HCT116 (cell line): ENCODE data around the gene ALDH1A1. TPM values are rescaled to one million over a fixed set of nuclear protein-coding genes. Genes with fewer than 3 reads are reported as not detected.

ENCODE experiments used
- ATAC-seq: fragments of 200-7000 bp; cut with Tn5 transposase; 2 replicates; pipeline ENCODE4 v1.9.1; 2020; ENCODE audit warnings: mild to moderate bottlenecking, moderate library complexity
- BruUV-seq: library from RNA; stranded (reverse); fragments of 400-500 nt; replicated peaks from 2 replicates; lab custom pipeline; 2021; lab: Mats Ljungman, UMichigan
- CTCF ChIA-PET: fragments of 300-600 bp; sonication (Branson Sonifier 250); formaldehyde crosslinking; loops from one replicate; lab custom pipeline; 2021; ENCODE audit warnings: antibody characterized with exemption; lab: Charles Lee
- POLR2A ChIA-PET: fragments of 300-600, 350-600 bp; sonication (Branson Sonifier 250); formaldehyde crosslinking; loops from one replicate; lab custom pipeline; 2021; ENCODE audit warnings: antibody characterized with exemption; lab: Charles Lee
- RAD21 ChIA-PET, 2 experiments: fragments of 300-600 bp; sonication (Branson Sonifier 250); formaldehyde crosslinking; loops; one replicate each; lab custom pipeline; 2023; ENCODE audit warnings: low total read pairs in 2 of 2; ENCODE audit not compliant: uncharacterized antibody in 2 of 2, unreplicated experiment in 2 of 2, low non-redundant PET in 1 of 2; lab: Charles Lee
- DNase-seq: peaks from one replicate; pipeline ENCODE4 v3.0.0-alpha.2; 2010; ENCODE audit warnings: low read depth, low spot score
- H2AFZ ChIP-seq: fragments of 200-600 bp; shearing (Covaris generic), sonication (generic); 2 replicates; pipeline ENCODE4 v1.6.1; 2017; ENCODE audit warnings: low read depth, mixed run types, mixed read lengths, antibody characterized with exemption, low read length; ENCODE audit not compliant: poor library complexity, severe bottlenecking
- H3K27ac ChIP-seq: 2 replicates; pipeline ENCODE4 v1.5.1; 2012; ENCODE audit warnings: low read depth, low read length
- H3K27me3 ChIP-seq: fragments of 200-600 bp; sonication (generic); 2 replicates; pipeline ENCODE4 v1.6.1; 2016; ENCODE audit warnings: mixed run types, low read length, mixed read lengths; ENCODE audit not compliant: insufficient read depth
- H3K36me3 ChIP-seq, 2 experiments: fragments of 200-500 bp in 1 of 2; fragments of 200-600 bp in 1 of 2; sonication (Bioruptor generic) in 1 of 2; sonication (generic) in 1 of 2; 2 replicates each; pipeline versions ENCODE4 v1.5.1 to v1.6.1; 2014 to 2016; ENCODE audit warnings: low read length in 2 of 2, inconsistent platforms in 1 of 2, mixed read lengths in 1 of 2, mixed run types in 1 of 2; ENCODE audit not compliant: insufficient read depth in 2 of 2, control insufficient read depth in 1 of 2
- H3K4me1 ChIP-seq, 2 experiments: fragments of 200-600 bp in 1 of 2; sonication (generic) in 1 of 2; 2 replicates each; pipeline versions ENCODE4 v1.5.1 to v1.6.1; 2012 to 2017; ENCODE audit warnings: low read length in 2 of 2, inconsistent platforms in 1 of 2, mild to moderate bottlenecking in 1 of 2, mixed read lengths in 1 of 2, mixed run types in 1 of 2, moderate library complexity in 1 of 2; ENCODE audit not compliant: insufficient read depth in 2 of 2, control insufficient read depth in 1 of 2
- H3K4me2 ChIP-seq: fragments of 200-600 bp; sonication (generic); 2 replicates; pipeline ENCODE4 v1.6.1; 2017; ENCODE audit warnings: mixed run types, low read length, mixed read lengths
- H3K4me3 ChIP-seq, 2 experiments: fragments of 200-600 bp in 1 of 2; sonication (generic) in 1 of 2; replicated peaks in 1 of 2; 2 replicates each; pipeline ENCODE4 v1.5.1; 2011 to 2016; ENCODE audit warnings: low read length in 2 of 2, control low read depth in 1 of 2, low read depth in 1 of 2, mild to moderate bottlenecking in 1 of 2, mixed read lengths in 1 of 2, mixed run types in 1 of 2
- H3K79me2 ChIP-seq: fragments of 200-600 bp; sonication (generic); 2 replicates; pipeline ENCODE4 v1.6.1; 2017; ENCODE audit warnings: mild to moderate bottlenecking, mixed run types, low read length, moderate library complexity, mixed read lengths; ENCODE audit not compliant: insufficient read depth
- H3K9ac ChIP-seq: fragments of 200-600 bp; sonication (generic); 2 replicates; pipeline ENCODE4 v1.6.1; 2016; ENCODE audit warnings: low read length, mixed read lengths
- H3K9me2 ChIP-seq: fragments of 200-600 bp; sonication (generic), shearing (Covaris generic); 2 replicates; pipeline ENCODE4 v1.6.1; 2017; ENCODE audit warnings: mixed run types, mild to moderate bottlenecking, moderate library complexity; ENCODE audit not compliant: insufficient read depth
- H3K9me3 ChIP-seq, 2 experiments: fragments of 200-500 bp in 1 of 2; fragments of 200-600 bp in 1 of 2; sonication (Bioruptor generic) in 1 of 2; sonication (generic) in 1 of 2; 2 replicates each; pipeline ENCODE4 v1.6.1; 2014 to 2017; ENCODE audit warnings: low read length in 2 of 2, mixed read lengths in 2 of 2, inconsistent platforms in 1 of 2, low read depth in 1 of 2, mild to moderate bottlenecking in 1 of 2, mixed run types in 1 of 2, moderate library complexity in 1 of 2; ENCODE audit not compliant: control insufficient read depth in 1 of 2, insufficient read depth in 1 of 2
- H4K20me1 ChIP-seq: fragments of 200-600 bp; sonication (generic), shearing (Covaris generic); 2 replicates; pipeline ENCODE4 v1.6.1; 2017; ENCODE audit warnings: mixed run types, mild to moderate bottlenecking, moderate library complexity; ENCODE audit not compliant: insufficient read depth
- CBX3 ChIP-seq: IDR thresholded peaks from 2 replicates; pipeline ENCODE4 v1.6.1; 2012; ENCODE audit warnings: low read depth
- EGR1 ChIP-seq: IDR thresholded peaks from 2 replicates; pipeline ENCODE4 v1.6.1; 2012; ENCODE audit warnings: low read depth
- ELF1 ChIP-seq: IDR thresholded peaks from 2 replicates; pipeline ENCODE4 v1.6.1; 2012; ENCODE audit warnings: low read depth, borderline replicate concordance
- EZH2 ChIP-seq: fragments of 200-600 bp; sonication (generic); IDR thresholded peaks from 2 replicates; pipeline ENCODE4 v1.6.1; 2017; ENCODE audit warnings: antibody characterized with exemption, mixed run types
- EZH2phosphoT487 ChIP-seq: fragments of 200-600 bp; IDR thresholded peaks from 2 replicates; pipeline ENCODE4 v1.6.1; 2018; ENCODE audit warnings: antibody characterized with exemption, borderline replicate concordance
- FOSL1 ChIP-seq: IDR thresholded peaks from 2 replicates; pipeline ENCODE4 v1.6.1; 2012; ENCODE audit warnings: low read depth
- JUND ChIP-seq: IDR thresholded peaks from 2 replicates; pipeline ENCODE4 v1.6.1; 2012
- MAX ChIP-seq: IDR thresholded peaks from 2 replicates; pipeline ENCODE4 v1.6.1; 2012
- POLR2A ChIP-seq: IDR thresholded peaks from 2 replicates; pipeline ENCODE4 v1.7.0; 2011; ENCODE audit warnings: borderline replicate concordance; ENCODE audit not compliant: insufficient read depth, insufficient read length; ENCODE audit errors: extremely low read depth
- RAD21 ChIP-seq: IDR thresholded peaks from 2 replicates; pipeline ENCODE4 v1.6.1; 2012; ENCODE audit warnings: low read depth, mild to moderate bottlenecking
- SIN3A ChIP-seq: IDR thresholded peaks from 2 replicates; pipeline ENCODE4 v1.6.1; 2012; ENCODE audit warnings: low read depth
- SP1 ChIP-seq: IDR thresholded peaks from 2 replicates; pipeline ENCODE4 v1.6.1; 2012; ENCODE audit warnings: low read depth
- SRF ChIP-seq: IDR thresholded peaks from 2 replicates; pipeline ENCODE4 v1.6.1; 2012; ENCODE audit warnings: low read depth
- YY1 ChIP-seq: IDR thresholded peaks from 2 replicates; pipeline ENCODE4 v1.6.1; 2011; ENCODE audit warnings: low read length, low read depth, moderate library complexity, mild to moderate bottlenecking; ENCODE audit not compliant: insufficient replicate concordance; ENCODE audit errors: extremely low read depth
- ZNF274 ChIP-seq: fragments of 200-500 bp; sonication (Bioruptor generic); IDR thresholded peaks from 2 replicates; pipeline ENCODE4 v1.6.1; 2014; ENCODE audit warnings: mild to moderate bottlenecking, low read depth, low read length, inconsistent platforms
- intact Hi-C: fragments of 100-400 bp; cut with micrococcal nuclease; formaldehyde crosslinking; loops from 2 replicates; pipeline ENCODE4 v1.10.0; 2022
- total RNA-seq: library from RNA; stranded (reverse); gene quantifications from one replicate; pipeline ENCODE4 v1.2.1, GENCODE V29; 2021; ENCODE audit not compliant: unreplicated experiment
- TF ChIP-seq, protein P1 (sequence below): IDR thresholded peaks from 2 replicates; pipeline ENCODE4 v1.6.1; 2012; ENCODE audit warnings: low read depth
- TF ChIP-seq, protein P2 (sequence below): IDR thresholded peaks from 2 replicates; pipeline ENCODE4 v1.6.1; 2011; ENCODE audit warnings: mild to moderate bottlenecking, low read length, moderate library complexity; ENCODE audit not compliant: insufficient replicate concordance; ENCODE audit errors: extremely low read depth

ALDH1A1 gene
- total RNA-seq, 1 experiment from 2014 or later = 0.44 TPM

- RAD21 ChIA-PET = no interaction called here
- TF ChIP-seq JUND (no peak), FOSL1 (no peak), EZH2 (no peak), SP1 (no peak), POLR2A (no peak), ZNF274 (no peak)
- H3K9me3 ChIP-seq = no peaks in the 10 kb centered on the region
- CTCF ChIA-PET = no interaction called here
- H3K27me3 ChIP-seq = no peaks in the 10 kb centered on the region
- no peaks in the 10 kb centered on the region for H3K79me2 ChIP-seq
- no peaks in the 10 kb centered on the region for H4K20me1 ChIP-seq
- H3K36me3 ChIP-seq = no peaks in the 10 kb centered on the region
- no peak overlapping the region for H2AFZ ChIP-seq
- no TSS peak for BruUV-seq
- no peaks in the 10 kb centered on the region for H3K4me1 ChIP-seq
- POLR2A ChIA-PET = no interaction called here
- no peak overlapping the region for H3K4me3 ChIP-seq
- intact Hi-C loops = no loop called here
- no peak overlapping the region for H3K4me2 ChIP-seq
- H3K27ac ChIP-seq = no peak overlapping the region
- ATAC-seq (no peak), DNase-seq (no peak)
- H3K9ac ChIP-seq = no peak overlapping the region
- H3K9me2 ChIP-seq = no peaks in the 10 kb centered on the region
These were observed 24.8 kb downstream of the ALDH1A1 start for GRCh38 chr9:72928042-72928507.

- H4K20me1 ChIP-seq = no peaks in the 10 kb centered on the region
- H3K9me2 ChIP-seq = no peaks in the 10 kb centered on the region
- no peaks in the 10 kb centered on the region for H3K4me1 ChIP-seq
- no peak overlapping the region for H3K27ac ChIP-seq
- POLR2A ChIA-PET = no interaction called here
- DNase-seq (no peak), ATAC-seq (no peak)
- no peak overlapping the region for H2AFZ ChIP-seq
- no peaks in the 10 kb centered on the region for H3K36me3 ChIP-seq
- CTCF ChIA-PET = no interaction called here
- H3K27me3 ChIP-seq = no peaks in the 10 kb centered on the region
- H3K79me2 ChIP-seq = no peaks in the 10 kb centered on the region
- no peak overlapping the region for H3K4me2 ChIP-seq
- RAD21 ChIA-PET = no interaction called here
- intact Hi-C loops = no loop called here
- no peak overlapping the region for H3K9ac ChIP-seq
- no peak overlapping the region for H3K4me3 ChIP-seq
- no peaks in the 10 kb centered on the region for H3K9me3 ChIP-seq
- BruUV-seq = no TSS peak
- no peak for TF ChIP-seq CBX3
- TF ChIP-seq FOSL1 = no peak
- no peak for TF ChIP-seq SP1
- no peak for TF ChIP-seq SIN3A
- TF ChIP-seq, protein P1, sequence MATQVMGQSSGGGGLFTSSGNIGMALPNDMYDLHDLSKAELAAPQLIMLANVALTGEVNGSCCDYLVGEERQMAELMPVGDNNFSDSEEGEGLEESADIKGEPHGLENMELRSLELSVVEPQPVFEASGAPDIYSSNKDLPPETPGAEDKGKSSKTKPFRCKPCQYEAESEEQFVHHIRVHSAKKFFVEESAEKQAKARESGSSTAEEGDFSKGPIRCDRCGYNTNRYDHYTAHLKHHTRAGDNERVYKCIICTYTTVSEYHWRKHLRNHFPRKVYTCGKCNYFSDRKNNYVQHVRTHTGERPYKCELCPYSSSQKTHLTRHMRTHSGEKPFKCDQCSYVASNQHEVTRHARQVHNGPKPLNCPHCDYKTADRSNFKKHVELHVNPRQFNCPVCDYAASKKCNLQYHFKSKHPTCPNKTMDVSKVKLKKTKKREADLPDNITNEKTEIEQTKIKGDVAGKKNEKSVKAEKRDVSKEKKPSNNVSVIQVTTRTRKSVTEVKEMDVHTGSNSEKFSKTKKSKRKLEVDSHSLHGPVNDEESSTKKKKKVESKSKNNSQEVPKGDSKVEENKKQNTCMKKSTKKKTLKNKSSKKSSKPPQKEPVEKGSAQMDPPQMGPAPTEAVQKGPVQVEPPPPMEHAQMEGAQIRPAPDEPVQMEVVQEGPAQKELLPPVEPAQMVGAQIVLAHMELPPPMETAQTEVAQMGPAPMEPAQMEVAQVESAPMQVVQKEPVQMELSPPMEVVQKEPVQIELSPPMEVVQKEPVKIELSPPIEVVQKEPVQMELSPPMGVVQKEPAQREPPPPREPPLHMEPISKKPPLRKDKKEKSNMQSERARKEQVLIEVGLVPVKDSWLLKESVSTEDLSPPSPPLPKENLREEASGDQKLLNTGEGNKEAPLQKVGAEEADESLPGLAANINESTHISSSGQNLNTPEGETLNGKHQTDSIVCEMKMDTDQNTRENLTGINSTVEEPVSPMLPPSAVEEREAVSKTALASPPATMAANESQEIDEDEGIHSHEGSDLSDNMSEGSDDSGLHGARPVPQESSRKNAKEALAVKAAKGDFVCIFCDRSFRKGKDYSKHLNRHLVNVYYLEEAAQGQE = no peak
- TF ChIP-seq YY1 = no peak
- TF ChIP-seq ELF1 = no peak
- no peak for TF ChIP-seq EZH2phosphoT487
- TF ChIP-seq SRF = no peak
- TF ChIP-seq, protein P2, sequence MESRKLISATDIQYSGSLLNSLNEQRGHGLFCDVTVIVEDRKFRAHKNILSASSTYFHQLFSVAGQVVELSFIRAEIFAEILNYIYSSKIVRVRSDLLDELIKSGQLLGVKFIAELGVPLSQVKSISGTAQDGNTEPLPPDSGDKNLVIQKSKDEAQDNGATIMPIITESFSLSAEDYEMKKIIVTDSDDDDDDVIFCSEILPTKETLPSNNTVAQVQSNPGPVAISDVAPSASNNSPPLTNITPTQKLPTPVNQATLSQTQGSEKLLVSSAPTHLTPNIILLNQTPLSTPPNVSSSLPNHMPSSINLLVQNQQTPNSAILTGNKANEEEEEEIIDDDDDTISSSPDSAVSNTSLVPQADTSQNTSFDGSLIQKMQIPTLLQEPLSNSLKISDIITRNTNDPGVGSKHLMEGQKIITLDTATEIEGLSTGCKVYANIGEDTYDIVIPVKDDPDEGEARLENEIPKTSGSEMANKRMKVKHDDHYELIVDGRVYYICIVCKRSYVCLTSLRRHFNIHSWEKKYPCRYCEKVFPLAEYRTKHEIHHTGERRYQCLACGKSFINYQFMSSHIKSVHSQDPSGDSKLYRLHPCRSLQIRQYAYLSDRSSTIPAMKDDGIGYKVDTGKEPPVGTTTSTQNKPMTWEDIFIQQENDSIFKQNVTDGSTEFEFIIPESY = no peak
- no peak for TF ChIP-seq EGR1
- no peak for TF ChIP-seq RAD21
- TF ChIP-seq MAX = no peak
These were observed 26.3 kb downstream of the ALDH1A1 start for GRCh38 chr9:72926506-72926905.
